ENCODE data around the gene SLC25A21.

The SLC25A21 gene

DNA sequence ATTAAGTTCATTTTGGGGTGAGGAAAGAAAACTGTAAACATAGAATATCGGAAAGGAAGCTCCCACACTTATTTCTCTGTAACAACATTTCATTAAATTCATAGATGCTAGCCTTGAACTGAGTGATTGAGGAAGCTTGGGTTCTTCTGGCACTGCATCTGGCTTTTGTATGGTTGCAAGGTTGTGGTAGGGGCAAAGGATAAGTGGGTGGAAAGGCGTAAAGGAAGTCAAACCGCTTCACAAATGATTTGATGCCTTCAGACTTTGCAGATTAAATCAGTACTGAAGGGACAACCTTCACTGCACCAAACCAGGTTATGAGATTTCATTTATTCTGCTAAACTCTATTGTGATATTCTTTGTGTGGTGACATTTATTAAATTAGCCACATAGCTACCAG, 538.8 kb downstream of the SLC25A21 start:
- TF ChIP-seq, protein P1, sequence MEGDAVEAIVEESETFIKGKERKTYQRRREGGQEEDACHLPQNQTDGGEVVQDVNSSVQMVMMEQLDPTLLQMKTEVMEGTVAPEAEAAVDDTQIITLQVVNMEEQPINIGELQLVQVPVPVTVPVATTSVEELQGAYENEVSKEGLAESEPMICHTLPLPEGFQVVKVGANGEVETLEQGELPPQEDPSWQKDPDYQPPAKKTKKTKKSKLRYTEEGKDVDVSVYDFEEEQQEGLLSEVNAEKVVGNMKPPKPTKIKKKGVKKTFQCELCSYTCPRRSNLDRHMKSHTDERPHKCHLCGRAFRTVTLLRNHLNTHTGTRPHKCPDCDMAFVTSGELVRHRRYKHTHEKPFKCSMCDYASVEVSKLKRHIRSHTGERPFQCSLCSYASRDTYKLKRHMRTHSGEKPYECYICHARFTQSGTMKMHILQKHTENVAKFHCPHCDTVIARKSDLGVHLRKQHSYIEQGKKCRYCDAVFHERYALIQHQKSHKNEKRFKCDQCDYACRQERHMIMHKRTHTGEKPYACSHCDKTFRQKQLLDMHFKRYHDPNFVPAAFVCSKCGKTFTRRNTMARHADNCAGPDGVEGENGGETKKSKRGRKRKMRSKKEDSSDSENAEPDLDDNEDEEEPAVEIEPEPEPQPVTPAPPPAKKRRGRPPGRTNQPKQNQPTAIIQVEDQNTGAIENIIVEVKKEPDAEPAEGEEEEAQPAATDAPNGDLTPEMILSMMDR (IDR thresholded peaks at IDR 0.05; ENCODE audit: insufficient read depth, low read depth, low read length, missing control alignments), result no peak
- H3K4me3 ChIP-seq (ENCODE audit: low read length), result no peak overlapping the region
- no peak for DNase-seq (ENCODE audit: low read depth)

Data from epithelial cell of esophagus (primary cell).